Activated naive CD4-positive, alpha-beta T cell treated with anti-CD3 and anti-CD28 coated beads, Interleukin-2, amount 50 U/mL, for 72 hours (primary cell): ENCODE results near the gene SOX30. TPM values are rescaled to one million over a fixed set of nuclear protein-coding genes. Genes with fewer than 3 reads are reported as not detected.

ENCODE experiments used
- ATAC-seq, 2 donors: fragments of 150-1000 bp; cut with Tn5 transposase; 2 replicates each; pipeline ENCODE4 v1.10.0; 2021; ENCODE audit warnings: mild to moderate bottlenecking in 2 of 2, moderate library complexity in 2 of 2
- DNase-seq, 2 donors: peaks; one replicate each; pipeline ENCODE4 v3.0.0; 2021 to 2022; ENCODE audit warnings: low spot score in 2 of 2
- H3K27ac Mint-ChIP-seq, 2 donors: one replicate each; pipeline ENCODE4 v1.8.0; 2022; ENCODE audit warnings: mild to moderate bottlenecking in 2 of 2, mixed read lengths in 2 of 2
- H3K36me3 Mint-ChIP-seq, 2 donors: one replicate each; pipeline ENCODE4 v1.8.0; 2022; ENCODE audit warnings: mixed read lengths in 2 of 2
- H3K9me3 Mint-ChIP-seq, 2 donors: one replicate each; pipeline ENCODE4 v1.8.0; 2022; ENCODE audit warnings: mixed read lengths in 2 of 2
- total RNA-seq, 2 donors: library from RNA; stranded (reverse); gene quantifications; one replicate each; pipeline ENCODE4 v1.2.3, GENCODE V29; 2022

The SOX30 gene
- total RNA-seq, 2 donors from 2014 or later = 0.14 TPM; not detected in 1

- H3K27ac Mint-ChIP-seq = peak within 1 kb of the TSS; percentile 29 to 67
- H3K9me3 Mint-ChIP-seq = peaks cover under 1 to 6% of the 10 kb centered on the region in 2 donors
- DNase-seq = peak in 1 of 2 donors; percentile 35
Observed at GRCh38 chr5:157670662-157671591, 18.7 kb upstream of the SOX30 start, which contains the start of gene C5orf52. Gene C5orf52, plus strand, starts transcription at chr5:157671533. Its CDS starts 82 bp downstream, at chr5:157671615.

GRCh38 chr5:157669701-157670097, 17.5 kb upstream of the SOX30 start:
- Mint-ChIP-seq H3K27ac (no peak overlapping the region), H3K36me3 (peaks cover 19 to 22% of the 10 kb centered on the region in 2 donors), H3K9me3 (peaks cover 4 to 10% of the 10 kb centered on the region in 2 donors)
- ATAC-seq = no peak
- DNase-seq = no peak

More at GRCh38 chr5:157670662-157671591, 18.7 kb upstream of the SOX30 start, which contains the start of gene C5orf52:
- ATAC-seq = peak; percentile 51 to 60
- peaks cover 14 to 18% of the 10 kb centered on the region in 2 donors for H3K36me3 Mint-ChIP-seq

- Mint-ChIP-seq H3K27ac (no peak overlapping the region), H3K9me3 (peaks cover 4 to 10% of the 10 kb centered on the region in 2 donors), H3K36me3 (peaks cover 21 to 22% of the 10 kb centered on the region in 2 donors)
- DNase-seq (no peak), ATAC-seq (no peak)
Observed at GRCh38 chr5:157668356-157668755, 16.1 kb upstream of the SOX30 start.

- peaks cover 4 to 9% of the 10 kb centered on the region in 2 donors for H3K9me3 Mint-ChIP-seq
- H3K27ac Mint-ChIP-seq = no peak overlapping the region
- peaks cover 7 to 18% of the 10 kb centered on the region in 2 donors for H3K36me3 Mint-ChIP-seq
- ATAC-seq = no peak
- no peak for DNase-seq
Observed at GRCh38 chr5:157665467-157666070, 13.3 kb upstream of the SOX30 start.

GRCh38 chr5:157659868-157660660, 7.8 kb upstream of the SOX30 start:
- DNase-seq = no peak
- no peak for ATAC-seq
- Mint-ChIP-seq H3K9me3 (peaks cover 10 to 37% of the 10 kb centered on the region in 2 donors), H3K36me3 (peaks cover 23 to 39% of the 10 kb centered on the region in 2 donors), H3K27ac (no peak overlapping the region)

GRCh38 chr5:157658893-157659292, 6.7 kb upstream of the SOX30 start:
- Mint-ChIP-seq H3K27ac (no peak overlapping the region), H3K9me3 (peaks cover 10 to 43% of the 10 kb centered on the region in 2 donors), H3K36me3 (peaks cover 18 to 42% of the 10 kb centered on the region in 2 donors)
- ATAC-seq (no peak), DNase-seq (no peak)

- Mint-ChIP-seq H3K27ac (no peak overlapping the region), H3K9me3 (peaks cover 20 to 54% of the 10 kb centered on the region in 2 donors), H3K36me3 (peaks cover 29 to 52% of the 10 kb centered on the region in 2 donors)
- ATAC-seq = no peak
- no peak for DNase-seq
Observed at GRCh38 chr5:157657516-157657915, 5.3 kb upstream of the SOX30 start.

- DNase-seq (peak; percentile 76 to 87), ATAC-seq (peak; percentile 97 to 99)
- H3K27ac Mint-ChIP-seq = peak overlapping the region; percentile 70 to 82
- peaks cover 25 to 38% of the 10 kb centered on the region in 2 donors for H3K9me3 Mint-ChIP-seq
- H3K36me3 Mint-ChIP-seq = peaks cover 21 to 41% of the 10 kb centered on the region in 2 donors
Observed at GRCh38 chr5:157651623-157652376, 438 bp downstream of the SOX30 start.

GRCh38 chr5:157650991-157651611, 1.1 kb downstream of the SOX30 start:
- peaks cover 20 to 32% of the 10 kb centered on the region in 2 donors for H3K9me3 Mint-ChIP-seq
- peak overlapping the region in 1 of 2 donors; percentile 82 for H3K27ac Mint-ChIP-seq
- DNase-seq = no peak
- peaks cover 21 to 34% of the 10 kb centered on the region in 2 donors for H3K36me3 Mint-ChIP-seq
- no peak for ATAC-seq

GRCh38 chr5:157649101-157649500, 3.1 kb downstream of the SOX30 start:
- peaks cover 15% of the 10 kb centered on the region in 2 donors for H3K9me3 Mint-ChIP-seq
- H3K27ac Mint-ChIP-seq = no peak overlapping the region
- DNase-seq (no peak), ATAC-seq (no peak)
- H3K36me3 Mint-ChIP-seq = peaks cover 16 to 20% of the 10 kb centered on the region in 2 donors

- DNase-seq = no peak
- H3K9me3 Mint-ChIP-seq = peaks cover 12% of the 10 kb centered on the region in 2 donors
- no peak overlapping the region for H3K27ac Mint-ChIP-seq
- H3K36me3 Mint-ChIP-seq = peaks cover 13 to 16% of the 10 kb centered on the region in 2 donors
- no peak for ATAC-seq
Observed at GRCh38 chr5:157648275-157648990, 3.8 kb downstream of the SOX30 start.

GRCh38 chr5:157640406-157641066, 11.7 kb downstream of the SOX30 start:
- no peaks in the 10 kb centered on the region for H3K9me3 Mint-ChIP-seq
- H3K27ac Mint-ChIP-seq = no peak overlapping the region
- no peaks in the 10 kb centered on the region for H3K36me3 Mint-ChIP-seq
- DNase-seq (no peak), ATAC-seq (no peak)

- H3K36me3 Mint-ChIP-seq = no peaks in the 10 kb centered on the region
- ATAC-seq (no peak), DNase-seq (no peak)
- peaks cover 0 to 6% of the 10 kb centered on the region in 2 donors for H3K9me3 Mint-ChIP-seq
- H3K27ac Mint-ChIP-seq = no peak overlapping the region
Observed at GRCh38 chr5:157630341-157630740, 21.9 kb downstream of the SOX30 start.

- Mint-ChIP-seq H3K27ac (no peak overlapping the region), H3K36me3 (no peaks in the 10 kb centered on the region), H3K9me3 (peaks cover 0 to 24% of the 10 kb centered on the region in 2 donors)
- ATAC-seq (no peak), DNase-seq (no peak)
Observed at GRCh38 chr5:157626831-157627230, 25.4 kb downstream of the SOX30 start.
